IMR-90 (cell line): ENCODE data around the gene ZDHHC1.

Source experiments
- BHLHE40 ChIP-seq: fragments of 150-350 bp; IDR thresholded peaks from 2 replicates; pipeline ENCODE4 v1.6.1; 2016; ENCODE audit warnings: mild to moderate bottlenecking, low read depth, low read length
- CEBPB ChIP-seq: IDR thresholded peaks from 2 replicates; pipeline ENCODE4 v1.6.1; 2012; ENCODE audit warnings: low read depth, low read length, improper control_type of control experiment
- CHD1 ChIP-seq: IDR thresholded peaks from 2 replicates; pipeline ENCODE4 v1.6.1; 2012; ENCODE audit warnings: low read depth, low read length, improper control_type of control experiment
- CTCF ChIP-seq: conservative IDR thresholded peaks from 2 replicates; pipeline ENCODE4 v1.5.1; 2012; ENCODE audit warnings: mild to moderate bottlenecking, low read depth, low read length, improper control_type of control experiment
- ELK1 ChIP-seq: fragments of 150-350 bp; IDR thresholded peaks from 2 replicates; pipeline ENCODE4 v1.6.1; 2016; ENCODE audit warnings: low read depth, mild to moderate bottlenecking, low read length, moderate library complexity, borderline replicate concordance
- MAFK ChIP-seq: IDR thresholded peaks from 2 replicates; pipeline ENCODE4 v1.6.1; 2012; ENCODE audit warnings: low read depth, low read length, improper control_type of control experiment
- NFE2L2 ChIP-seq: fragments of 150-350 bp; IDR thresholded peaks from 2 replicates; pipeline ENCODE4 v1.6.1; 2016; ENCODE audit warnings: low read depth, mild to moderate bottlenecking, low read length
- POLR2A ChIP-seq: IDR thresholded peaks from 2 replicates; pipeline ENCODE4 v1.6.1; 2012; ENCODE audit warnings: mild to moderate bottlenecking, low read depth, low read length
- RAD21 ChIP-seq: IDR thresholded peaks from 2 replicates; pipeline ENCODE4 v1.6.1; 2012; ENCODE audit warnings: low read length, improper control_type of control experiment
- RCOR1 ChIP-seq: IDR thresholded peaks from 2 replicates; pipeline ENCODE4 v1.6.1; 2012; ENCODE audit warnings: mild to moderate bottlenecking, low read length, improper control_type of control experiment; ENCODE audit not compliant: insufficient replicate concordance
- RFX5 ChIP-seq: IDR thresholded peaks from 2 replicates; pipeline ENCODE4 v1.8.0; 2012; ENCODE audit warnings: low read depth, mild to moderate bottlenecking, low read length, moderate library complexity
- SMC3 ChIP-seq: fragments of 150-350 bp; IDR thresholded peaks from 2 replicates; pipeline ENCODE4 v1.6.1; 2016; ENCODE audit warnings: low read depth, mild to moderate bottlenecking, antibody characterized with exemption, low read length, moderate library complexity

- TF ChIP-seq POLR2A (no peak), CTCF (no peak), SMC3 (no peak), RCOR1 (no peak), RAD21 (no peak), ELK1 (no peak), NFE2L2 (no peak), BHLHE40 (no peak), MAFK (no peak), RFX5 (no peak), CEBPB (no peak), CHD1 (no peak)
These were observed 1.2 kb upstream of the ZDHHC1 start for GRCh38 chr16:67417333-67418061.
